Activated CD4-positive, alpha-beta memory T cell treated with anti-CD3 and anti-CD28 coated beads, Interleukin-2, amount 10 ng/mL, durations not matched to agents 7 days and 5 days (primary cell): ENCODE measurements around the gene LAMA2. TPM values are rescaled to one million over a fixed set of nuclear protein-coding genes. Genes with fewer than 3 reads are reported as not detected.

Source experiments
- CTCF ChIA-PET: fragments of 350-600 bp; sonication (Branson Sonifier 250); formaldehyde crosslinking; loops from one replicate; lab custom pipeline; 2021; ENCODE audit warnings: antibody characterized with exemption, inconsistent platforms; lab: Charles Lee
- POLR2A ChIA-PET: fragments of 350-600 bp; sonication (Branson Sonifier 250); formaldehyde crosslinking; loops from one replicate; lab custom pipeline; 2021; ENCODE audit warnings: antibody characterized with exemption; lab: Charles Lee
- DNase-seq: peaks from one replicate; pipeline ENCODE4 v3.0.0-alpha.2; 2020
- H3K27ac Mint-ChIP-seq: one replicate; pipeline ENCODE4 v1.8.0; 2021; ENCODE audit warnings: mild to moderate bottlenecking, mixed read lengths
- H3K27me3 Mint-ChIP-seq: one replicate; pipeline ENCODE4 v1.8.0; 2021; ENCODE audit warnings: mixed read lengths
- H3K36me3 Mint-ChIP-seq: one replicate; pipeline ENCODE4 v1.8.0; 2021; ENCODE audit warnings: low read depth, mixed read lengths
- H3K4me1 Mint-ChIP-seq: one replicate; pipeline ENCODE4 v1.8.0; 2021; ENCODE audit warnings: mixed read lengths
- H3K4me3 Mint-ChIP-seq: one replicate; pipeline ENCODE4 v1.8.0; 2021; ENCODE audit warnings: mild to moderate bottlenecking, mixed read lengths
- H3K9me3 Mint-ChIP-seq: one replicate; pipeline ENCODE4 v1.8.0; 2021; ENCODE audit warnings: mixed read lengths
- total RNA-seq, 2 experiments: library from RNA; stranded (reverse); gene quantifications; one replicate each; pipeline ENCODE4 v1.2.3, GENCODE V29; 2021

LAMA2 gene
- total RNA-seq, 2 experiments from 2014 or later, result 0.15 to 0.53 TPM

GRCh38 chr6:129195161-129195560 lies 312.2 kb downstream of the LAMA2 start:
- no peaks in the 10 kb centered on the region for H3K9me3 Mint-ChIP-seq
- no peaks in the 10 kb centered on the region for H3K36me3 Mint-ChIP-seq
- POLR2A ChIA-PET, result no interaction called here
- DNase-seq, result no peak
- no peaks in the 10 kb centered on the region for H3K4me1 Mint-ChIP-seq
- CTCF ChIA-PET, result no interaction called here
- no peak overlapping the region for H3K27ac Mint-ChIP-seq
- no peaks in the 10 kb centered on the region for H3K27me3 Mint-ChIP-seq
- no peak overlapping the region for H3K4me3 Mint-ChIP-seq

GRCh38 chr6:129195643-129196042 lies 312.7 kb downstream of the LAMA2 start:
- no peak overlapping the region for H3K27ac Mint-ChIP-seq
- H3K9me3 Mint-ChIP-seq, result no peaks in the 10 kb centered on the region
- no peak for DNase-seq
- CTCF ChIA-PET, result no interaction called here
- H3K4me1 Mint-ChIP-seq, result no peaks in the 10 kb centered on the region
- POLR2A ChIA-PET, result no interaction called here
- H3K27me3 Mint-ChIP-seq, result no peaks in the 10 kb centered on the region
- no peaks in the 10 kb centered on the region for H3K36me3 Mint-ChIP-seq
- no peak overlapping the region for H3K4me3 Mint-ChIP-seq

GRCh38 chr6:129197154-129197553 lies 314.2 kb downstream of the LAMA2 start:
- no peak for DNase-seq
- H3K9me3 Mint-ChIP-seq, result no peaks in the 10 kb centered on the region
- no peak overlapping the region for H3K27ac Mint-ChIP-seq
- H3K27me3 Mint-ChIP-seq, result no peaks in the 10 kb centered on the region
- no peaks in the 10 kb centered on the region for H3K4me1 Mint-ChIP-seq
- no peak overlapping the region for H3K4me3 Mint-ChIP-seq
- ChIA-PET CTCF (no interaction called here), POLR2A (no interaction called here)
- H3K36me3 Mint-ChIP-seq, result no peaks in the 10 kb centered on the region

GRCh38 chr6:129200151-129200550 lies 317.2 kb downstream of the LAMA2 start:
- no peaks in the 10 kb centered on the region for H3K9me3 Mint-ChIP-seq
- no peaks in the 10 kb centered on the region for H3K27me3 Mint-ChIP-seq
- POLR2A ChIA-PET, result no interaction called here
- no peak for DNase-seq
- H3K27ac Mint-ChIP-seq, result no peak overlapping the region
- CTCF ChIA-PET, result no interaction called here
- no peak overlapping the region for H3K4me3 Mint-ChIP-seq
- no peaks in the 10 kb centered on the region for H3K4me1 Mint-ChIP-seq
- H3K36me3 Mint-ChIP-seq, result no peaks in the 10 kb centered on the region

DNA sequence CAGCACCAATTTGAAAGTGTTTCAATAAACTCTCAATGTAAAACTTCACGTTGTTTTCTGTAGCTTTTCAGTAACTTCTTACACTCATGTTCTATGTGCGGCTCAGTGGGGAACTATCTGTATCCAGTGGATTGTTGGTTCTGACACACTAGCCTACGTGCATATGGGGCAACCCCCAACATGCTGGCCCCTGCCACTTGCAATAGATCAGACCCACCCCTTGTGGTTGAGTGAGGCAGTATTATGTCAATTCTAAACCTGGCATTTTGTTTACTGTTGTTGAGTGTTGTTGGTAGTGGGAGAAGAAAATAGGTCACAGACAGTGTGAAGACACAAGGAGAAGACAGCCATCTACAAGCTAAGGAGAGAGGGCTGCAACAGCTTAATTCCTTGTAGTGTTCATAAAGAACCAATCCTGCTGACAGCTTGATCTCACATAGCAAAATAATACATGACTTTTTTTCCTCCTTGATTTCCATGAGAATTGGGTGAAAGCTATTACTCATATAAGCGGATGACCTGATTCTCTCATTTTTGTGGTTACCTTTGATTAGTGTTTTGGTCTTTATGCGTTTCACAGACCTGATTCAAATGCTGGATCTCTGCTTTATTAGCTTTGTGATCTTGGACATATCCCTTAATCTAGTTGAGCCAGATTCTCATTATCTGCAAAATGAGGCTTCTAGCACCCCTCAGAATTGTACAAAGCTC lies 320.4 kb downstream of the LAMA2 start:
- no peaks in the 10 kb centered on the region for H3K36me3 Mint-ChIP-seq

DNA sequence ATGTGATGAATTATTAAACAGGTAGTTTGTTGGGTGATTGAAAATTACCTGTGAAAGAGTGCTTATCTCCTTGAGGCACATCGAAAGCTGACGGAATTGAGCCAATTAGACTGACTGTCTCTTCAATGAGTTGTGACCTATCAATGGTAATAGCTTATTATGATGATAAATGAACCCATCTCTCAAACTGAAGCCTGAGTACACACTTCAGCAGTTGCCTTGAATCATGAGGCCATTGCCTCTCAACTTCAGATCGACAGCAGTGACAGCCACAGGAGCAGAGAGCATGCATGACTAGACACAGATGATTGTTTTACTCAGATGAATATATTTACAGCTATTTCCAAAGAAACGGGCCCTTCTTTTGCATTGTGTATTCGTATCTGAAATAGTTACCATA lies 323.9 kb downstream of the LAMA2 start:
- Mint-ChIP-seq H3K27me3 (peaks cover 2% of the 10 kb centered on the region), H3K9me3 (no peaks in the 10 kb centered on the region), H3K4me1 (no peaks in the 10 kb centered on the region), H3K36me3 (no peaks in the 10 kb centered on the region), H3K27ac (no peak overlapping the region), H3K4me3 (no peak overlapping the region)
- ChIA-PET CTCF (no interaction called here), POLR2A (no interaction called here)
- DNase-seq, result no peak

More for the DNA sequence above, 320.4 kb downstream of the LAMA2 start:
- no peak overlapping the region for H3K4me3 Mint-ChIP-seq
- no peak overlapping the region for H3K27ac Mint-ChIP-seq
- no peaks in the 10 kb centered on the region for H3K27me3 Mint-ChIP-seq
- no peaks in the 10 kb centered on the region for H3K4me1 Mint-ChIP-seq
- DNase-seq, result no peak
- H3K9me3 Mint-ChIP-seq, result no peaks in the 10 kb centered on the region
- ChIA-PET POLR2A (no interaction called here), CTCF (no interaction called here)

DNA sequence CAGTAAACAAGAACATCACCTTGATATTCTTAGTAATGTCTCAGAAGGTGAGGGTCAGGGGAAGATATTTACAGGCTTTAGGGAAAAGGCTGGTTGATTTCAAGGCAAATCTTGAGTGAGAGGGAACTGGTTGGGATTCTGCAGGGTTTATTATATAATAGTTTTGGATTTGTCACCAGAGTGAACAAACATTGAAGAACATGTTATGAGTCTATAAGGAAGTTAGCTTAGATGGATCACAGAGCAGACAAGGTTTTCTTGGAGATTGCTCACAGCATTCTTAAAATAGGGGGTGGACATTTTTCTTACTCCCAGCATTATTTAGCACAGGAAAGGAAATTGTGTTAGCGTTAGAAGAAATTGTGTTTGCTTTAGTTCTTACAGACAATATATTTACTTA lies 324.9 kb downstream of the LAMA2 start:
- ChIA-PET POLR2A (no interaction called here), CTCF (no interaction called here)
- no peak overlapping the region for H3K27ac Mint-ChIP-seq
- H3K9me3 Mint-ChIP-seq, result no peaks in the 10 kb centered on the region
- H3K27me3 Mint-ChIP-seq, result peaks cover 2% of the 10 kb centered on the region
- no peaks in the 10 kb centered on the region for H3K36me3 Mint-ChIP-seq
- H3K4me3 Mint-ChIP-seq, result no peak overlapping the region
- no peaks in the 10 kb centered on the region for H3K4me1 Mint-ChIP-seq
- DNase-seq, result no peak

GRCh38 chr6:129208415-129209034 lies 325.6 kb downstream of the LAMA2 start:
- no peak for DNase-seq
- H3K27me3 Mint-ChIP-seq, result peaks cover 2% of the 10 kb centered on the region
- no peak overlapping the region for H3K27ac Mint-ChIP-seq
- CTCF ChIA-PET, result no interaction called here
- H3K4me1 Mint-ChIP-seq, result no peaks in the 10 kb centered on the region
- no peaks in the 10 kb centered on the region for H3K9me3 Mint-ChIP-seq
- POLR2A ChIA-PET, result no interaction called here
- no peaks in the 10 kb centered on the region for H3K36me3 Mint-ChIP-seq
- H3K4me3 Mint-ChIP-seq, result no peak overlapping the region

- Mint-ChIP-seq H3K36me3 (no peaks in the 10 kb centered on the region), H3K27me3 (peaks cover 2% of the 10 kb centered on the region), H3K9me3 (no peaks in the 10 kb centered on the region), H3K27ac (no peak overlapping the region), H3K4me3 (no peak overlapping the region), H3K4me1 (no peaks in the 10 kb centered on the region)
- ChIA-PET CTCF (no interaction called here), POLR2A (no interaction called here)
- DNase-seq, result no peak
Measured at GRCh38 chr6:129209355-129209754, 326.4 kb downstream of the LAMA2 start.

DNA sequence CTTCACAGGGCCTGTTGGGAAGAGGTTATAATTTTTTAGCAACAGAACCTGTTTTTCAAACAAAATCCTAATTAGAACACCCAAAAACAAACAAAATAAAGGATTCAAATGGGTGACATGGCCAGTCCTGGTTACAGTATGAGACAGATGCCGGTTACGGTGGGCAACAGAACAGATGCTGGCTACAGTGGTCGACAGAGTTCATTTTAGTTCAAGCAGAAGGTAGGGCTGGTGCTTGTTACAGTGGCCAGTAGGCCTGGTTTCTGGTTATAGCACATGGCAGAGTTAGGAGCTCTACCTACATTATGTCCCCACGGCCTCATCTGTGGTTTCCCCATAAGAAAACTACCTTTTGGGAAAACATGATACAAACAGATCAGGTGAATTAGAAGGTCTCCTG lies 327.7 kb downstream of the LAMA2 start:
- H3K4me3 Mint-ChIP-seq, result no peak overlapping the region
- no peaks in the 10 kb centered on the region for H3K4me1 Mint-ChIP-seq
- ChIA-PET POLR2A (no interaction called here), CTCF (no interaction called here)
- H3K9me3 Mint-ChIP-seq, result no peaks in the 10 kb centered on the region
- no peak for DNase-seq
- no peak overlapping the region for H3K27ac Mint-ChIP-seq
- no peaks in the 10 kb centered on the region for H3K36me3 Mint-ChIP-seq
- peaks cover 2% of the 10 kb centered on the region for H3K27me3 Mint-ChIP-seq

DNA sequence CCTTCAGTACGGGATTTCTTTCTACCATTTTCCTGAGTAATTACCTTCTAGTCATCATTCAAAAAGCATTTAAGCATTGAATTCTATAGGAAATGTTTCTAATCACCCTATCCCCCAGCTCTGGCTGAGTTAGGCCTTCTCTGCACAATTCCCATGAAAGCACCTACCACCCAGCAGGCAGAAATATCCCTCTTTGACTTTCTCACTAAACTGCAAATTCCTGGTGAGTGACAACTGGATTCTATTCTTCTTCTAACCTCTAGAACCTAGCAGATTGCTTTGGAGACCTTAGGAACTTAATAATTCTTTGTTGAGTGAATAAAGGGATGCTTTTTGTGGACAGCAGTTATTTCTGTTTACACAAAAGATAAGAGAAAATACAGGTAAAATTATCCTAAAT lies 328.7 kb downstream of the LAMA2 start:
- Mint-ChIP-seq H3K4me3 (no peak overlapping the region), H3K27ac (no peak overlapping the region), H3K27me3 (peaks cover 2% of the 10 kb centered on the region), H3K9me3 (no peaks in the 10 kb centered on the region), H3K36me3 (no peaks in the 10 kb centered on the region), H3K4me1 (no peaks in the 10 kb centered on the region)
- CTCF ChIA-PET, result no interaction called here
- DNase-seq, result no peak
- POLR2A ChIA-PET, result no interaction called here

- DNase-seq, result no peak
- Mint-ChIP-seq H3K27me3 (peaks cover 2% of the 10 kb centered on the region), H3K4me3 (no peak overlapping the region), H3K9me3 (no peaks in the 10 kb centered on the region), H3K27ac (no peak overlapping the region), H3K4me1 (no peaks in the 10 kb centered on the region), H3K36me3 (no peaks in the 10 kb centered on the region)
- POLR2A ChIA-PET, result no interaction called here
- CTCF ChIA-PET, result no interaction called here
Measured at GRCh38 chr6:129212081-129212480, 329.1 kb downstream of the LAMA2 start.

GRCh38 chr6:129215246-129215645 lies 332.3 kb downstream of the LAMA2 start:
- H3K27ac Mint-ChIP-seq, result no peak overlapping the region
- CTCF ChIA-PET, result no interaction called here

DNA sequence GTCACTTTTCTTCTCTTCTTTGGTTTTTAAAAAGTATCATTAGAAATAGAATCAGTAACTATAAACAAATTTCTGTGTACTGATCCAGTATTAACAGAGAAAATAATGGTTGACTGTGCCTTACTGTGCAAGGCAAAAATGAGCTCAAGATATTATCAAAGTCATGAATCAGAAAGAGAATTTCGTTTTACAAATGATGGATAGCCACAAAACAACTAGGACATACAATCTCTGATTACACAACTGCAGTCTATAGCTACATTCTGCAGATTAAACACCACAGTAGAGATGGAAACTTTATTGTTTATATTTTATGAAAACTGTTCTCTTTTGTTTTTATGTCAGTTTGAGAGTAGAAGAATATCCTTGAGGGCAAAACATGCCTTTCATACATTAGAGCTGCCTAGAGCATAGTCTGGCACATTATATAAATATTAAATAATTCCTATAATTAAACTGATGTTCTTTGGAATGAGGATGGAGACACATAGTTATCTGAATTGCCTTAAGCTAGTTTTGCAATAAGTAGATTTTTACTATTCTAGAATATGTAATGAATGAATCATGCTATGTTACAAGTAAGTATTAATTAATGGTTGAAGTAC lies 333.1 kb downstream of the LAMA2 start:
- DNase-seq, result no peak
- Mint-ChIP-seq H3K27me3 (peaks cover 2% of the 10 kb centered on the region), H3K36me3 (no peaks in the 10 kb centered on the region), H3K4me3 (no peak overlapping the region), H3K27ac (no peak overlapping the region), H3K4me1 (no peaks in the 10 kb centered on the region), H3K9me3 (no peaks in the 10 kb centered on the region)
- ChIA-PET POLR2A (no interaction called here), CTCF (no interaction called here)

More at GRCh38 chr6:129215246-129215645, 332.3 kb downstream of the LAMA2 start:
- POLR2A ChIA-PET, result no interaction called here
- DNase-seq, result no peak
- Mint-ChIP-seq H3K9me3 (no peaks in the 10 kb centered on the region), H3K36me3 (no peaks in the 10 kb centered on the region), H3K4me3 (no peak overlapping the region), H3K4me1 (no peaks in the 10 kb centered on the region), H3K27me3 (peaks cover 2% of the 10 kb centered on the region)
